ACC112 (cell line): ENCODE results near the gene CENPM.

Experiments used
- H2AFZ ChIP-seq: fragments of 200-600 bp; sonication (generic); one replicate; pipeline ENCODE4 v1.6.0; 2017; ENCODE audit warnings: antibody characterized with exemption, low read length; ENCODE audit not compliant: unreplicated experiment
- H3K27ac ChIP-seq: fragments of 200-600 bp; sonication (generic); 2 replicates; pipeline ENCODE4 v1.5.1; 2014; ENCODE audit warnings: low read depth, mild to moderate bottlenecking, antibody characterized with exemption, low read length, moderate library complexity
- H3K27me3 ChIP-seq: fragments of 200-600 bp; sonication (generic); 2 replicates; pipeline ENCODE4 v1.6.1; 2014; ENCODE audit warnings: mild to moderate bottlenecking, antibody characterized with exemption, low read length, moderate library complexity, mixed read lengths; ENCODE audit not compliant: insufficient read depth
- H3K36me3 ChIP-seq: fragments of 200-600 bp; sonication (generic); 2 replicates; pipeline ENCODE4 v1.6.1; 2016; ENCODE audit warnings: mild to moderate bottlenecking, antibody characterized with exemption, low read length, moderate library complexity, mixed read lengths; ENCODE audit not compliant: insufficient read depth
- H3K4me1 ChIP-seq: fragments of 200-600 bp; sonication (generic); one replicate; pipeline ENCODE4 v1.6.1; 2016; ENCODE audit warnings: low read length, mixed read lengths; ENCODE audit not compliant: insufficient read depth, unreplicated experiment, control insufficient read depth
- H3K4me3 ChIP-seq: fragments of 200-600 bp; sonication (generic); 2 replicates; pipeline ENCODE4 v1.5.1; 2014; ENCODE audit warnings: mild to moderate bottlenecking, low read depth, low read length
- H3K79me2 ChIP-seq: fragments of 200-600 bp; sonication (generic); one replicate; pipeline ENCODE4 v1.6.0; 2016; ENCODE audit warnings: low read length; ENCODE audit not compliant: control insufficient read depth, unreplicated experiment, insufficient read depth

The CENPM gene

GRCh38 chr22:41912338-41913039 lies 34.5 kb downstream of the CENPM start:
- Histone ChIP-seq H3K27ac (no peak overlapping the region), H3K4me1 (no peaks in the 10 kb centered on the region), H3K79me2 (no peaks in the 10 kb centered on the region), H3K4me3 (no peak overlapping the region), H3K36me3 (no peaks in the 10 kb centered on the region), H2AFZ (no peak overlapping the region), H3K27me3 (peaks cover 50% of the 10 kb centered on the region)

- H2AFZ ChIP-seq, result no peak overlapping the region
- no peaks in the 10 kb centered on the region for H3K79me2 ChIP-seq
- H3K27me3 ChIP-seq, result peaks cover 47% of the 10 kb centered on the region
- H3K4me3 ChIP-seq, result peak overlapping the region; percentile 61
- no peak overlapping the region for H3K27ac ChIP-seq
- H3K4me1 ChIP-seq, result no peaks in the 10 kb centered on the region
- no peaks in the 10 kb centered on the region for H3K36me3 ChIP-seq
Measured at GRCh38 chr22:41911001-41911611, 35.8 kb downstream of the CENPM start.

- Histone ChIP-seq H2AFZ (no peak overlapping the region), H3K4me3 (peak overlapping the region; percentile 61), H3K27me3 (peaks cover 39% of the 10 kb centered on the region), H3K4me1 (no peaks in the 10 kb centered on the region), H3K79me2 (no peaks in the 10 kb centered on the region), H3K36me3 (no peaks in the 10 kb centered on the region), H3K27ac (no peak overlapping the region)
Measured at GRCh38 chr22:41910050-41911000, 36.6 kb downstream of the CENPM start.

GRCh38 chr22:41909310-41910049 lies 37.5 kb downstream of the CENPM start:
- Histone ChIP-seq H3K79me2 (no peaks in the 10 kb centered on the region), H2AFZ (no peak overlapping the region), H3K27me3 (peaks cover 35% of the 10 kb centered on the region), H3K27ac (no peak overlapping the region), H3K4me3 (no peak overlapping the region), H3K4me1 (no peaks in the 10 kb centered on the region), H3K36me3 (no peaks in the 10 kb centered on the region)

GRCh38 chr22:41908411-41909309 lies 38.3 kb downstream of the CENPM start:
- Histone ChIP-seq H3K27me3 (peaks cover 35% of the 10 kb centered on the region), H3K4me1 (no peaks in the 10 kb centered on the region), H3K36me3 (no peaks in the 10 kb centered on the region), H3K79me2 (no peaks in the 10 kb centered on the region), H2AFZ (no peak overlapping the region), H3K4me3 (no peak overlapping the region), H3K27ac (no peak overlapping the region)

- H3K4me3 ChIP-seq, result no peak overlapping the region
- no peaks in the 10 kb centered on the region for H3K4me1 ChIP-seq
- no peak overlapping the region for H2AFZ ChIP-seq
- no peaks in the 10 kb centered on the region for H3K79me2 ChIP-seq
- no peak overlapping the region for H3K27ac ChIP-seq
- H3K36me3 ChIP-seq, result no peaks in the 10 kb centered on the region
- H3K27me3 ChIP-seq, result peaks cover 27% of the 10 kb centered on the region
Measured at GRCh38 chr22:41907436-41908401, 39.2 kb downstream of the CENPM start.

- H3K36me3 ChIP-seq, result no peaks in the 10 kb centered on the region
- no peak overlapping the region for H3K4me3 ChIP-seq
Measured at GRCh38 chr22:41906822-41907221, 40.1 kb downstream of the CENPM start.

GRCh38 chr22:41905411-41906202 lies 41.3 kb downstream of the CENPM start:
- H3K4me1 ChIP-seq, result no peaks in the 10 kb centered on the region
- no peak overlapping the region for H3K4me3 ChIP-seq
- H3K79me2 ChIP-seq, result no peaks in the 10 kb centered on the region
- H3K36me3 ChIP-seq, result no peaks in the 10 kb centered on the region
- no peak overlapping the region for H2AFZ ChIP-seq
- no peak overlapping the region for H3K27ac ChIP-seq
- peaks cover 6% of the 10 kb centered on the region; the same call in 1 of the 2 replicates for H3K27me3 ChIP-seq

More at GRCh38 chr22:41906822-41907221, 40.1 kb downstream of the CENPM start:
- Histone ChIP-seq H3K27ac (no peak overlapping the region), H3K79me2 (no peaks in the 10 kb centered on the region), H2AFZ (no peak overlapping the region), H3K27me3 (peaks cover 18% of the 10 kb centered on the region), H3K4me1 (no peaks in the 10 kb centered on the region)
